GM12878 (cell line): ENCODE data around the gene KRTAP5-3.

Source experiments
- PAX8 ChIP-seq: fragments of 450-650 bp; IDR thresholded peaks from 2 replicates; pipeline ENCODE4 v1.6.1; 2017; ENCODE audit warnings: mild to moderate bottlenecking, moderate library complexity
- TF ChIP-seq, protein P1 (sequence below): IDR thresholded peaks from 2 replicates; pipeline ENCODE4 v1.6.1; 2012; ENCODE audit warnings: low read depth, low read length, improper control_type of control experiment

DNA sequence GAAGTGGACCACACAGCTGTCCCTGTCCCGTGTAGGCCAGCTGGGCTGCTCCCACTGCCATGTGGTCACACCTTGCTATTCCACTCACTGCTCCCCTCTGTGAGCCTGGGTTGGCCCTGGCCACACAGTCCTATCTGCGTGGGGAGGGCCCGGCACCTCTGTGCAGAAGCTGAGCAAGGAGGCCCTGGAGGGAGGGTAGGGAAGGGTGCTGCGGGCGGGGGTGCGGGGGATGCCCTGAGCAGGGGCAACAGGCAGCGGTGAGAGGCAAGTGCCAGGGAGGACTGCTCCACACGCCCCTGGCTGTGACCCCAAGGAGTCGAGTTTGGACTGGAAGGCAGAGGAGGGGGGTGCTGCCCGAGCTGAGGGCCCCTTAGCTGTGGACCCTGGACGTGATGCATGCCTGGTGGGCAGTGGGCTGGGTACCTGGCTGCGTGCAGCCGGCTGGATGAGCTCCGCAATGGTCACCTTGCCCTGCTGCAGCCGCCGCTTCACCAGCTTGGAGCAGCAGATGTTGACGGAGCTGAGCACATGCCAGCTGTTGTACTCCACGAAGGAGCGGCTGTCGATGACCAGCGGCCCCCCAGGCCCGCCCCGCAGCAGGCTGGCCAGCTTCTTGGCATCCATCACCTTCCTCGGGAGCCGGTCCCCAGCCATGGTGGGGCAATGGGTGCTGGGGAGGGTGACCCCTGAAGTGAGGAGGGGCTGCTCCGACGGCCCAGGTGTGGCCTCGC, 42.9 kb downstream of the KRTAP5-3 start:
- TF ChIP-seq PAX8, result no peak
- TF ChIP-seq, protein P1, sequence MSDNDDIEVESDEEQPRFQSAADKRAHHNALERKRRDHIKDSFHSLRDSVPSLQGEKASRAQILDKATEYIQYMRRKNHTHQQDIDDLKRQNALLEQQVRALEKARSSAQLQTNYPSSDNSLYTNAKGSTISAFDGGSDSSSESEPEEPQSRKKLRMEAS, result no peak
